Activated CD4-positive, alpha-beta T cell treated with anti-CD3 and anti-CD28 coated beads, Interleukin-2, amount 50 U/mL, for 24 hours (primary cell): ENCODE results near the gene BCAS3.

Experiments
- DNase-seq, 2 donors: peaks; one replicate each; pipeline ENCODE4 v3.0.0-alpha.2; 2020; ENCODE audit warnings: low read depth in 1 of 2, low spot score in 1 of 2

The BCAS3 gene

DNA sequence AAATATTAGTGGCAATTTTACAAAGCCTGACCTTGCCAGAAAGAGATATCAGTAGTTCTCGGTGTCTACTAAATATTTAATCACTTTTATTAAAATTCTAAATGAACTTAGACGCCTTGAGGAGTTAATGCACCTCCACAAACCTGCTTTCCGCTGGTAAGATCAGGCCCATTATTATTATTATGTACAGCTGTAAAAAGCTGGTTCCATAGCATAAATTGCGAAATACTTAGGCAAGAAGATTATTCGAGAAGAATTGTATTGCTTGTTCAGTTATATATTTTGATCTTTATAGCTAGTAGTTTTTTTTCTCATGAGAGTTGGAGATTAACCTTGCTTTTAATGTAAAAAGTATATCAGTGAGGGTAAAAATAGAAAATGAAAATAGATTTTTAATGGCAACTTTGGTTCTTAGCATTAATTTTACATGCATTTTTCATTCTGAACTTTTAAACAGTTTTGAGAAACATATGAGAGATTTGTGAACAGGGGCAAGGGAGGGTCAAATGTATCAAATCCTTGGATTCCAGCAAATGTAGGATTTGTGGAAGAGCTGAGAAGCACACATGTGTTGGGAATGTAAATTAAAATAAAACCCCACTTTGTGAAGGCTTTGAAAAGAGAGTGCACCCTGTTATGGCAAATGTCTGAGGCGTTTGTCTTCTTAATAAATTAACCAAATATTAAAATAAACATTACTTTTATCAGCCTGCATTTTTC lies 471.6 kb downstream of the BCAS3 start:
- DNase-seq: no peak

DNA sequence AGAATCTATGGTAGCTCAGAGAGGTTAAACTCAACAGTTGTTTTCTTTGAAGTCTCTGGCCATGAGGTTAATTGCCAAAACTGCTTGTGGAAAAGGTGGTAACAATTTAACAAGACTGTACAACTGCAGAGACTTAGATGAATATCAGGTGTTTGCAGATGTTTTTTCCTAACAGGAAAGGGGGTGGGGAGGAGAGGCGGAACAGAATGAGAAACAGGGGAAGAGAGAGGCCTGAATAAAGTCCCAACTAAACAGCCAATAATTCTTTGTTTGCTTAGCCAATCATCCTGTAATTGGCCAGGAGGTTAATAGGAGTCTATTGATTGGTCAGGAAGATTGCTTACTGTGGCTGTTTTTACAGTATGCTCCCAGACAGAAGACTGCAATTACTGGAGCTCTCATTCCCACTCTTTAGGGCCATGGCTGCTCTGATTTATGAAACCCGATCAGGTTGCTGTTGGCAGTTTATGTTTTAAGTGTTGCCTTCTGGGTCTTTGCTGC lies 472.3 kb downstream of the BCAS3 start:
- no peak for DNase-seq

DNA sequence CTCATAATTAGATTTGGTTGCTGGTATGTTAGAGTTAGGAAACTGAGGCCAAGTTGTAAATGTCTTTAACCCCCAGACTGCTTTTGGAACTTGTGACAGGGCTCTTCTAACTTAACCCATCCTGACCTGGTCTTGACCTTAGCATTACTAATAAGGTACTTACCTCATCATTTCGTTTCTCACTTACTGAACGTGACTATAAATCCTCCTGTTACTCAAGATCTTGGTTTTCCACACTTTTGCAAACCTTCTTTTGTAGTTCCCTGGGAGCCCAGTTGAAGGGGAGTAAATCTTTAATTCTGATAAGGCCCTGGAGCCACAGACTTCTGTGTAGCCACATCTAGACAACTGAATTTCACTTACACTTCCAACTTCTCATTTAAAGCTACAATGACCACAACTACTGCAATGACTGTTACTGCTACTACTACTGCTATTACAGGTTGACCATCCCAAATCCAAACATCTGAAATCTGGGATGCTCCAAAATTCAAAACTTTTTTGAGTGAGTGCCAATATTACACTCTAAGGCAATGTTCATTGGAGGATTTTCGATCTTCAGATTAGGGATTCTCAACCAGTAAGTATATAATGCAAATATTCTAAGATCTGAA lies 473.1 kb downstream of the BCAS3 start:
- DNase-seq: no peak

DNA sequence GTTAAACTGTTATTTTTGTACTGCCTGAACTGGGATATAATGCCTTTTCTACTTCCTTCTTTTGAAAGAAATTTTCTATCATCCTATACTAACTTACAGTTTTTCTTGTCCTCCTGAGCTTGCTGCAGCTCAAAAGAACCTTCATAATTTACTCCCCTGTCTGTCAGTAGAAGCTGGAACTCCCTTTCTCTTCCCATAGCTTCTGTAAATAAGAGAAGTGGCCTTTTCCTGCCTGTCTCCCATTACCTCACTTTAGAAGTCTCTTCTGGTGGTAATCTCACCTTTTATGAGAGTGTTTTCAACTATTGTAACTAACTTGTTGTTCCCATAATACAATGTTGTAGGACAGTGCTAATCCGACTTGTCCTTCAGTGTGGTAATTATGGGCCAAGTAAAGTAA lies 475.2 kb downstream of the BCAS3 start:
- no peak for DNase-seq

DNA sequence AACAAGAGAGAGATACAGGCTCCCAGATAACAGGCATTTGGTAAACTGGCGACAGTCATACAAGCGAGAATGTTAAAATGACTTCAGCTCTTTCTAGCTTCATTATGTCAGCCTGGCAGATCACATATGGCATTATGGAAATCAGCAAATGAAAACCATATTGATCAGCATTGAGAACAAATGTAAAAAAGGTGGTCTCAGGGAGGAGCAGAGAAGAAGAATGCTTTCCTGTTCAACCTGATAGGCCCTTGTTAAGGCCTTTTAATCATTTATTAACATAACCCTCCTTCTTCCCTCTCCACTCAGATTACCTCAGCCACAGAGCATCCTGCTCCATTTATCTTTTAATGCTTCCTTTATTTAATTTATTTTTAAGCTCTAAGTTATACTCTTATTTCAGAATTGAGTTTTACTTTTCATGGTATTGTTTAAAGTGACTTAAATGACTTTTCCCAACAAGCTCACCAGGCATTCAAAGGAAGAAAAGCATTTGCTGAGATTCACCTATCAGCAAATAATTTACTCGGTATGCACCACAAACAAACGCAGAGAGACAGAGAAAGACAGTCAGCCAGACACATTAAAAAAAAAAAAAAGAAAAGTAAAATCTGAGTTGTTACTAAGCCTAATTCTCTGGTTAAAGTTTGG lies 478.1 kb downstream of the BCAS3 start:
- DNase-seq: no peak

DNA sequence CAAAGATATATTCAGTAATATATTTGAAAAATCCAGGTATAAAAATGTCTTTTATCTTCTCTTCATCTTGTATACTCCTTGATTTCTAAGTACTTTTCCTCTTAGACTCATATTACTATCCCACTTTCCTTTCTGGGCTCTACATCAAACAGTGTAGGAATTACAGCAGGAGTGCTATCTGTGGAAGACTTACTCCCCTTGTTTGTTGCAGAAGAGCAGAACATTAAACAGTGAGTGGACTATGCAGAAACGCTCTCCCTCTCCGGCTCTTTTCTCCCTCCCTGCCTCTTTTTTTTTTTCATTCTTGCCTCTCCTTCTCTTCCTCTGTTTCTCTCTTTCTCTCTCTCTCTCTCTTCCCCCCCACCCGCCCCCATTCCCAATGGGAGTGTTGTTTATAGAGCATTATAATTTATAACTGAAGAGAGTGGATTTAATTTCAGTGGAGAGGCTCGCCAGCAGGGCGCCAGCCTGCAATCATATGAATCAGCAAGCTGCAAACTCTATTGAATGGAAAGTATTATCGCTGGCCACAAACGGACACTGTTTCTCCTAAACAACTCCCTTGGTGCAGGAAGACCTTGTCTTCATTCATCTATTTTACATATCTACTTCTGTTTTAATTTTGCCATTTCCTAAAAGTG lies 479.7 kb downstream of the BCAS3 start:
- no peak for DNase-seq

DNA sequence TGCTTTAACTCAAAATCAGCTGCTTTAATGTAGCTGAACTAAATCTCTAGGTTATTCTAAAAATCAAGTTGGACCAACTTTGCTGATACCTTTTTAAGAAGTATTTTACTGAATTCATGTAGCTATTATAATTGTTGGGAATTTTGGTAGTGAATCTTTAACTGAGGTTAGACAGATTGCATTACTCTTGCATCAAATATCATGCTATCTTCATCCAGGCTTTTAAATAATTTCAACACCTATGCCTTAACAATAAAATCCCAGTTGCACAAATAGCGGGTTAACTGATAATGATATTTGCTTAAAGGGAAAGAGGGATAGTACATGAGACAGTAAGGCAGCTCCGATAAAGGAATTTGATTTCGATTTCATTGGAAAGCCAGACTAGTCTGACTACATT lies 480.7 kb downstream of the BCAS3 start:
- no peak for DNase-seq

DNA sequence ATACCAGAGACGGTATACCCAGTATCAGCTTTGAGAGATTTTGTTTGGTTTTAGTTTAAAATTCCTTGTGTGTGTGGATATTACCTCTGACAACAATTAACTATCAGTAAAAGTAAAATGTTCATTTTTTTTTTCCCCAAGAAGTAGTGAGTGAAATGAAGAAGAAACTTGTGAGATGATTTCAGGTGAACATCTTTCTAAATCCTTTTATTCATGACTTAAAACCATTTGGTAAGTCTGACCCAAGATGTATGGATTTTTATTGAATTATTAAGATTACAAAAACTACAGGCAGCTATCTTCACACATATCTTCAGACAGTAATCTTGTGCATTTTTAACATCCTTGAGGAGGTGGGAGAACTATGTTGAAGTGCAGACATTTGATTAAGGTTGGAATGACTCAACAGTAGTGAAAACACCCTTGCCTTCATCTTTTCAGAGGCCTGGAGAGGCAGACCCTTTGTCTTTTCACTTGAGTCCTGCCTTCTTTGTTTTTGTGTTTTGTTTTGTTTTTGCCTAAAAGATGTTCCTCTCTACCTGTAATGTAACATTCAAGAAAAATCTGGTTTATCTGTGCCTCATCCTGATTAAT lies 481.7 kb downstream of the BCAS3 start:
- no peak for DNase-seq

DNA sequence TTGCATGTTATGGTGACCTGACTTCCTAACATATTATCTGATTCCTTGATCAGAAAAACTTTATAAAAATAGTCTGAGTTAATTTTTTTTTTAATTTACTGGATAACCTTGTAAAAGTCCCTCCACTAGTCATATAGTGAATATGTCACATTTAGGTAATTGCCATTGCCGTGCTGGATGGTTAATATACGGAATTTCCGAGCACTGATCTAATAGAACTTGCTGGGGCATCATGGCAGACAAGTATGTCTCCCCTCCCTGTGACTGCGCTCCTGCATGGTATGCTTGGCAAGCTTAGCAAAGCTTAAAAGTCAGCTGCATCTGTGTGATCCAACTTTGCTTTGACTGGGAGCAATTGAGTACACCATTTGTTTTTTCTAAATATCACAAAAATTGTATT lies 482.6 kb downstream of the BCAS3 start:
- no peak for DNase-seq

DNA sequence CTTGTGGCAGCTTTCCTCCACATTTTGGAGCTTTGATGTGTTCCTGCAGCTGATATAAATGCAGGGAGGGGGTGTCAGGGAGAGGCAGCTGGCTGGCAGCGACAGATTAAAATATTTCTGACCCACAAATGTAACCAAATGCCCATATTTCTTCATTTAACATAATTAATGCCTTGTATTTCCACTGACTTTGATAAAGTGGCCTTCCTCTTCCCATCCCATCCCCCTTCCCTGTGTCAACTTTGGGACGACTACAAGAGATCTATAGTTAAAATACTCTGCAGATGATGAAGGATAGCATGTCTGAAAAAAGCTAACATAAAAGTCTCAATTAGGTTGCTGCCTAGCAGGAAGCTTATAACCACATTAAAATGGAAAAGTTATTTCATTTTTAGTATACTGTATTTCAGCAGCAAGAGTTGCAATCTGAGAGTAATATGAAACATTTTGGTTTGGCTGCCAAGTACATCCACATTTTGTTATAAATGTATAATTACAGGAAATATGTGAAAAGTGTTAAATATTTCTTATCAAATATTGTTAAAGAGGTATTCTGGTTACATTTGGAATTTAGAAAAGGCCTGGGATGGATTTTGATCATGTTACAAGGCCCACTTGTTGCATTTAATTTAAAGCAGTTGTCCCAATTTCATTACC lies 483.3 kb downstream of the BCAS3 start:
- DNase-seq: no peak

DNA sequence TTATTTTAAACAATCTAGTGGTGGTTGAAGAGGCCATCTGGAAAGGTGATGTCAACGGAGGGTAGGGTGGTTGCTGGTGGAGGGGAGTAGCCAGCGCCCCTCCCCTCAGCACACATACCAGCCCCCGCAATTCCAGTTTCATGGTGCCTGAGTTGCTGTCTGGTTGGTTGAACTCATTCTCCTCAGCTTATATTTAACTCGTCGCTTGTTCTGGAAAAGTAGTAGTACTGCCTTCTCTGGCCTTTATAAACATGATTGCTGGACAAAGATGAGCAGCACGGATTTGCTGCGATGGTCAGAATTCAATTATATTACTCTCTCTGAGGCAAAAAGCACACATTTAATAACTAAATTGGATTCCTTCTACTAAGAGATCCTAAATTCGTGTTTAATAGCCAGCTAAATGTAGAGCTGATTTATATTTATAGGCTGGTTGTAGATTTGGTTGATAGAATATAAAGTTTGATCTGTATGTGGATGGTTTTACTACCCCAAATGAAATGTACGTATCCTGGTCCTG lies 484.0 kb downstream of the BCAS3 start:
- DNase-seq: no peak

DNA sequence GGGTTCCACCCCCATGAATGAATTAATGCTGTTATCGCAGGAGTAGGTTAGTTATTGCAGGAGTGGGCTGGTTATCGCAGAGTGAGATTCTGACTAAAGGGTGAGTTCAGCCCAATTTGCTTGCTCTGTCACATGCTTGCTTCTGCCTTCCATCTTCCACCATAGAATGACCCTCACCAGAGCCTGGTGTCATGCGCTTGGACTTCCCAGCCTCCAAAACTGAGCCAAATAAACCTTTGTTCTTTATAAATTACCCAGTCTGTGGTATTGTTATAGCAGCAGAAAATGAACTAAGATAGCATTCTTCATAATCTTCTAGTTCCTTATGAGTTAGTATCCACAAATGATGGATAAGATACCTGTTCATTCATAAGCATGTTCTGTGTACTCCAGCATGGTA lies 486.9 kb downstream of the BCAS3 start:
- DNase-seq: no peak

DNA sequence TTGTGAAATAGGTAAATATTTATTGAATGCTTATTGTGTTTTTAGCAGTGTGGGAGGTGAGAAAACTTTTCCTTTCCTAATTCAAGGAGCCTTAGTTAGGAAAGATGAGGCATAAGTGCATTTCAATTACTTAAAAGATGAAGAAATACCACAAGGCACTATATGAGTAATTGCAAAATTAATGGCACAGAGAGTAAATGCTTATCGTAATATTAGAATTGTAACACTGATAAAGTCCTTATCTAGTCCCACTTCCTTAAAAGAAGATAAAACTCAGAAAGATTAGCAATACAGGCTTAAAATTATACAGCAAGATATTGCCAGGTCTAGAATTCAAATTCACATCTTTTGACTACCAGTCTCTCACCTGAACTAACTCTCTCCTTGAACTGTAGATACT lies 489.4 kb downstream of the BCAS3 start:
- no peak for DNase-seq

DNA sequence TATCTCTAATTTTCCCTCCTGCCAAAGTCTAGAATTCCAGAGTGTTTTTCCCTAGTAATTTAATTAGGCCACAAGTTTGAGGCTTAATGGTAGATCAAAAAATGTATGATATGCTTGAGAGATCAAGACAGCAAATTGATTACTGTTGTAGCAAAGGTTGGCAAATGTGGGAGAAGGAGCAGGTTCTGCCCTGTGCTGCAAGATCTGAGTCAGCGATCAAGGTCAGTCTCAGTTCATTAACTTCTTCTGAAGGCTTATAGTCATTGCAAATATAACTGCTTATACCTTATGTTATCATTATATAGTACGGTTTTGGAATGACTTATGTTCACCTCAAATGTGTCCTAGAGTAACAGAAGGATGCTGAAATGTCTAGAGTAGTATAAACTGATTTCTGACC lies 490.9 kb downstream of the BCAS3 start:
- DNase-seq: no peak

DNA sequence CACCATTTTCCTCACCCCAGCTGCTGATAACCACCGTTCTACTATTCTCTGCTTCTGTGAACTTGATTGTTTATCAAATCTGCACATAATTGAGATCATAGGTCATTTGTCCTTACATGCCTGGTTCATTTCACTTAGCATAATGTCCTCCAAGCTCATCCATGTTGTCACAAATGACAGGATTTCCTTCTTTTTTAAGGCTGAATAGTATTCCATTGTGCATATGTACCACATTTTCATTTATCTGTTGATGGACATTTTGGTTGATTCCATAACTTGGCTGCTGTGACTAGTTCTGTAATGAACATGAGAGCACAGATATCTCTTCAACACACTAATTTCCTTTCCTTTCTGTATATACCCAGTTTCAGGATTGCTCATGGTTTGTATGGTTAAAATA lies 496.7 kb downstream of the BCAS3 start:
- DNase-seq: no peak

DNA sequence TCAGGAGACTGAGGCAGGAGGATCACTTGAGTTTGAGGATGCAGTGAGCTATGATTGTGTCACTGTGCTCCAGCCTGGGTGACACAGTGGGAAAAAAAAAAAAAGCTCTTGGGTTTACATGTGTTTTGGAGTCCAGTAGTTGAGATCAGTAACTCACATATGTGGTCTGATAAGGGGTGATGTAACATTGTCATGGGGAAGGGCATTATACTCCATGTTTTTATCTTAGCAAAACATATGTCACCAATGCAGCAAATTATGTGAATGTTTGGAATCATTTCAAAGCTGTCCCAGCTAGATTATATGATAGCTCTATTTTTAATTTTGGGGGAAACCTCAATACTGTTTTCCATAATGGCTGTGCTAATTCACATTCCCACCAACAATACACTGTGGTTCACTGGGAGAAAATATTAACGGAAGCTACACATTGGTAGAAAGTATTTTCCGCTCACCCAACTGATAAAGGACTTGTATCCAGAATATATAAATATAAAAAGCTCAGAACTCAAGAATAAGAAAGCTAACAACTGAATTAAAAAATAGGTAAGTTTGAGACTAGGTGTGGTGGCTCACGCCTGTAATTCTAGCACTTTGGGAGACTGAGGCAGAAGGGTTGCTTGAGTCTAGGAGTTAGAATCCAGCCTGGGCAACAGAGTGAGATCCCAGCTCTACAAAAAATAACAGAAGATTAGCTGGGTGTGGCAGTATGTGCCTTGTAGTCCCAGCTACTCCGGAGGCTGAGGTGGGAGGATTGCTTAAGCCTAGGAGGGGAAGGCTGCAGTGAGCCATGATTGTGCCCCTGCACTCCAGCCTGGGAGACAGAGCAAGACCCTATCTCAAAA lies 497.9 kb downstream of the BCAS3 start:
- DNase-seq: no peak

DNA sequence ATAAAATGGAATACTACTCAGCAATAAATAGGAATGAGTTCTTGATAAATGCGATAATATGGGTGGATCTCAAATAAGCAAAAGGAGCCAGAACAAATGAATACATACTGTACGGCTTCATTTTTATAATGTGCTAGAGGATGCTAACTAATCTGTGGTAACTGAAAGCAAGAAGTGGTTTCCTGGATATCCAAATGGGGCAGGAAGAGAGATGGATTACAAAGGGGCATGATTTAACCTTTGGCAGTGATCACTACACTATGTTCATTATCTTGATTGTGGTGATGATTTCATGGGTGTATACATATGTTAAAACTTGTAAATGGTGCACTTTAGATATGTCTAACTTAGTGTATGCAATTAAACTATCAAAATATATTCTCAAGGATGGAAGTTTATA lies 499.7 kb downstream of the BCAS3 start:
- DNase-seq: no peak

DNA sequence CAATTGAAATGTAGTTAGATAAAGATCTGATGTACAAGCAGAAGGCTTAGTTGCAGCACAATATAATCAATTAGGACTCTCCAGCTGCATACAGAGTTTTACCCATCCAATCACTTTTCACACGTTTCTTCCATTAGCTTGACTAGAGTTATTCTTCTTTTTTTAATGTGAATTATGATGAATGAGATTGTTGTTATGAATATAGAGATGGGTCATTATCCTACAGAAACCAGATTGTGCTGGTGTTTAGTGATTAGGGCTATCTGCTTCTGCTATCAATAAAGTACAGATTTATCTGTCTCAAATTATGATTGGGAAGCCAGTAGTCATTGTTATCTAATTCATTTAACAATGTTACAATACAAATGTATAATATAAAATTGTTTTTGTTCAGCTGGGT lies 500.6 kb downstream of the BCAS3 start:
- DNase-seq: no peak

DNA sequence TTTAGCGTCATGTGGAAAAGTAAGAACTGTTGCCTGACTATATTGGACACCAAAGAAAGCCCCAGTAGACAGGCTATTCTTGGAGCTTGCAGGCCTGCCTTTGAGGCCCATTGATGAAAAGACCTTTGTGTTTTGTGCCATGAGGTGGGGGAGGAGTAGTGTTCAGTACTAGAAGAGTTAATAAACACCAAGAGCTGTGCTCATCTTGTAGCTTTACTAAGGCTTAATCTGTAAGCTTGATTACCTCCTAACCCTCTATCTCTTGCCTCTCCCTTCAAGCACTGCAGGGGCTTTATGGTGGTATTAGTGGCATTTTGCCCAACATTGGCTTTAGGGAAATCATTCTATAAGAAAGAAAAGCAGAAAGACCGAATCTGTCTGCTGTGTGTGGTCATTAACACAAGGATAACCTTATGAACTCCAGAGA lies 501.7 kb downstream of the BCAS3 start:
- DNase-seq: no peak

DNA sequence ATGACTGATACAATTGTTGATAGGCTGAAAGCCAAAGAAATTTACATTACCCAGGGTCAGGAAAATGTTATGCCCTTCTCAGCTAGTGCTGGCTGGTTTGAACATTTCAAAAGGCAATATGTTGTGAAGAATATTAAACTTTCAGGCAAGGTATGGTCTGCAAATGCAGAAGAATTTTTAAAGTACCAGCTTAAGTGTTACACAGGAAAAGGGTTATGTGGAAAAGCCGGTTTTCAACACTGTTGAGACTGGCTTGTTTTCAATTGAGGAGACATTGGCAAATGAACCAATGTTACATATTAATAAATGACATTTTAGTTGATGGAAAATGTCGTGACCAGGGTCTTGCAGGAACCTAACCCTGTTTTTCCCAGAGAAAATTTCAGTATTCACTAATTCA lies 506.1 kb downstream of the BCAS3 start:
- no peak for DNase-seq
